Mesothelial cell of epicardium (in vitro differentiated cells): ENCODE results near the gene SAMD3. TPM values are rescaled to one million over a fixed set of nuclear protein-coding genes. Genes with fewer than 3 reads are reported as not detected.
"Not testable (repeated sequence)": the region's sequence is repeated elsewhere in the genome, so short reads cannot be mapped to it uniquely, and the experiment has no call there.

Experiments
- DNase-seq, 2 experiments: peaks; one replicate each; pipeline ENCODE4 v3.0.0; 2021; ENCODE audit warnings: low spot score in 2 of 2; ENCODE audit not compliant: unreplicated experiment in 2 of 2
- H3K27ac Mint-ChIP-seq: 2 replicates; pipeline ENCODE4 v1.8.0; 2021; ENCODE audit warnings: mixed read lengths
- H3K27me3 Mint-ChIP-seq: 2 replicates; pipeline ENCODE4 v1.8.0; 2021; ENCODE audit warnings: low read depth, mixed read lengths
- H3K36me3 Mint-ChIP-seq: 2 replicates; pipeline ENCODE4 v1.8.0; 2021; ENCODE audit warnings: mixed read lengths
- H3K4me1 Mint-ChIP-seq: 2 replicates; pipeline ENCODE4 v1.8.0; 2021; ENCODE audit warnings: mixed read lengths
- H3K4me3 Mint-ChIP-seq: 2 replicates; pipeline ENCODE4 v1.8.0; 2021; ENCODE audit warnings: mild to moderate bottlenecking, moderate library complexity, mixed read lengths
- H3K9me3 Mint-ChIP-seq: 2 replicates; pipeline ENCODE4 v1.8.0; 2021; ENCODE audit warnings: mixed read lengths
- total RNA-seq: library from RNA; stranded (reverse); gene quantifications from 3 replicates; pipeline ENCODE4 v1.2.1, GENCODE V29; 2021
- TF ChIP-seq, protein P1 (sequence below): fragments of 200-600 bp; sonication (generic); IDR thresholded peaks from one replicate; pipeline ENCODE4 v1.5.0; 2021; ENCODE audit warnings: antibody characterized with exemption; ENCODE audit not compliant: unreplicated experiment

The SAMD3 gene
- total RNA-seq, 1 donor from 2014 or later: 0.49 TPM

GRCh38 chr6:130200020-130200419, 22.7 kb downstream of the SAMD3 start:
- peaks cover 1% of the 10 kb centered on the region for H3K36me3 Mint-ChIP-seq
- H3K27me3 Mint-ChIP-seq: no peaks in the 10 kb centered on the region
- H3K27ac Mint-ChIP-seq: no peak overlapping the region
- H3K4me3 Mint-ChIP-seq: no peak overlapping the region
- TF ChIP-seq, protein P1, sequence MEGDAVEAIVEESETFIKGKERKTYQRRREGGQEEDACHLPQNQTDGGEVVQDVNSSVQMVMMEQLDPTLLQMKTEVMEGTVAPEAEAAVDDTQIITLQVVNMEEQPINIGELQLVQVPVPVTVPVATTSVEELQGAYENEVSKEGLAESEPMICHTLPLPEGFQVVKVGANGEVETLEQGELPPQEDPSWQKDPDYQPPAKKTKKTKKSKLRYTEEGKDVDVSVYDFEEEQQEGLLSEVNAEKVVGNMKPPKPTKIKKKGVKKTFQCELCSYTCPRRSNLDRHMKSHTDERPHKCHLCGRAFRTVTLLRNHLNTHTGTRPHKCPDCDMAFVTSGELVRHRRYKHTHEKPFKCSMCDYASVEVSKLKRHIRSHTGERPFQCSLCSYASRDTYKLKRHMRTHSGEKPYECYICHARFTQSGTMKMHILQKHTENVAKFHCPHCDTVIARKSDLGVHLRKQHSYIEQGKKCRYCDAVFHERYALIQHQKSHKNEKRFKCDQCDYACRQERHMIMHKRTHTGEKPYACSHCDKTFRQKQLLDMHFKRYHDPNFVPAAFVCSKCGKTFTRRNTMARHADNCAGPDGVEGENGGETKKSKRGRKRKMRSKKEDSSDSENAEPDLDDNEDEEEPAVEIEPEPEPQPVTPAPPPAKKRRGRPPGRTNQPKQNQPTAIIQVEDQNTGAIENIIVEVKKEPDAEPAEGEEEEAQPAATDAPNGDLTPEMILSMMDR: no peak
- DNase-seq: no peak
- H3K4me1 Mint-ChIP-seq: no peaks in the 10 kb centered on the region
- H3K9me3 Mint-ChIP-seq: peaks cover 6% of the 10 kb centered on the region

GRCh38 chr6:130198483-130199035, 24.2 kb downstream of the SAMD3 start:
- H3K27me3 Mint-ChIP-seq: no peaks in the 10 kb centered on the region
- no peak for DNase-seq
- H3K27ac Mint-ChIP-seq: no peak overlapping the region
- peaks cover 12% of the 10 kb centered on the region for H3K9me3 Mint-ChIP-seq
- H3K4me1 Mint-ChIP-seq: no peaks in the 10 kb centered on the region
- H3K4me3 Mint-ChIP-seq: no peak overlapping the region
- TF ChIP-seq, protein P1: no peak
- H3K36me3 Mint-ChIP-seq: peaks cover 1% of the 10 kb centered on the region

DNA sequence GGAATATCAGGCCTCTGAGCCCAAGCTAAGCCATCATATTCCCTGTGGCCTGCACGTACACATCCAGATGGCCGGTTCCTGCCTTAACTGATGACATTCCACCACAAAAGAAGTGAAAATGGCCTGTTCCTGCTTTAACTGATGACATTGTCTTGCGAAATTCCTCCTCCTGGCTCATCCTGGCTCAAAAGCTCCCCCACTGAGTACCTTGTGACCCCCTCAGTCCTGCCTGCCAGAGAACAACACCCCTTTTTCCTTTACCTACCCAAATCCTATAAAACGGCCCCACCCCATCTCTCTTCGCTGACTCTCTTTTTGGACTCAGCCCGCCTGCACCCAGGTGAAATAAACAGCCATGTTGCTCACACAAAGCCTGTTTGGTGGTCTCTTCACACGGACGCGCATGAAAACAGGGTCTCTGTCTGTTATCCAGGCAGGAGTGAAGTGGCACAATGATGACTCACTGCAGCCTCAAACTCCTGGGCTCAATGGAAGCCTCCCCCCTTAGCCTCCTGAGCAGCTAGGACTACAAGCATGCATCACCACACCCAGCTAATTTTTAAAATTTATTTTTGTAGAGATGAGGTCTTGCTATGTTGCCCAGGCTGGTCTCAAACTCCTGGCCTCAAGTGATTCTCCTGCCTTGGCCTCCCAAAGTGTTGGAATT, 24.8 kb downstream of the SAMD3 start:
- not testable (repeated sequence) for DNase-seq, H3K27ac Mint-ChIP-seq, H3K36me3 Mint-ChIP-seq, H3K4me3 Mint-ChIP-seq, H3K27me3 Mint-ChIP-seq, H3K4me1 Mint-ChIP-seq
- H3K9me3 Mint-ChIP-seq: peaks cover 18% of the 10 kb centered on the region

- H3K27me3 Mint-ChIP-seq, H3K4me1 Mint-ChIP-seq, H3K36me3 Mint-ChIP-seq, H3K4me3 Mint-ChIP-seq, H3K27ac Mint-ChIP-seq, DNase-seq: not testable (repeated sequence)
- H3K9me3 Mint-ChIP-seq: peaks cover 27% of the 10 kb centered on the region
Measured at GRCh38 chr6:130194434-130194833, 28.3 kb downstream of the SAMD3 start.

DNA sequence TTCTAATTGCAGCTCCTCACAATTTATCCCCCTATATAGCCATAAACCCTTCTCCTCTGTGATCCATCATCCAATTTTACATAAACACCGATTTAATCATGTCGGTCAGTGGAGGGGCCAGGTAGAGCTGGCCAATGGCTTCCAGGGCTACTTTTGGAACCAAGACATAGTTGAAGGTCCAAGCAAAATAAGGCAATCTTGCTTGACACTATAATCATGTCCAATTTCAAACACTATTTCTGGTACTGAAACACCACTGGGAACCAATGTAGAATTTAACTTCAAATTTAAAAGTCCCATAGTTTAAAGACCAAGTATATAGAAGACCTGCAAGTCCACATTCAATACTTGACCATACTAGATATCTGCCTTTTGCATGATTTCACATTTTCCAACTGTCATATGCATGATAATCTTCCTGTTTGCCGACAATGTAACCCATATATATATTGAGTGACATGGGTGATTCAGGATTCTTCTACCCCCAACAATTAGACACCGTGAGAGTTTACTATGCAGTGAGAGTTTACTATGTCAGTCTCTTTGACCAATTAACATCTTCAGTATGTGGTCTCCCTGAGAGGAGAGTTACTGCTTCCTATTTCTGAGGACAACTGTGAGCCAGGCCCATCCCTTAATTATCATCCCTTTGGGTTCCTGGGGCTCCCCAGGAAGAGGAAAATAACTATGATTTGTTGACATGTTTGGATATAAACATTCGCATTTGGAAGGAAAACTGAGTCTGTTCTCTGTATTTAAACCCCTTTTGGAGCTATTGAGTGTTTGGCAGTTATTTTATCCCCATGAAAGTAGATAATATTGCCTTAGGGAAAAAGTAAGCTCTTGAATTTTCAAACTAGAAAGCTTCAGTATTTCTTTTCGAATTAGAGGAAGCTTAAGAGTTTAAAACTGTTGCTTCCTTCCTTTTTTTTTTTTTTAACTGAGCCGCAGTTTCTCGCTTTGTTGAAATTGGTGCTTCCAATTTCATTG, 31.8 kb downstream of the SAMD3 start:
- Mint-ChIP-seq H3K27ac (no peak overlapping the region), H3K4me1 (no peaks in the 10 kb centered on the region), H3K27me3 (no peaks in the 10 kb centered on the region), H3K36me3 (no peaks in the 10 kb centered on the region), H3K9me3 (peaks cover 27% of the 10 kb centered on the region), H3K4me3 (no peak overlapping the region)
- no peak for DNase-seq
- TF ChIP-seq, protein P1: no peak

- TF ChIP-seq, protein P1: no peak
- H3K27me3 Mint-ChIP-seq: no peaks in the 10 kb centered on the region
- H3K4me1 Mint-ChIP-seq: no peaks in the 10 kb centered on the region
- H3K36me3 Mint-ChIP-seq: no peaks in the 10 kb centered on the region
- H3K4me3 Mint-ChIP-seq: no peak overlapping the region
- no peak for DNase-seq
- H3K9me3 Mint-ChIP-seq: peaks cover 27% of the 10 kb centered on the region
- H3K27ac Mint-ChIP-seq: peak overlapping the region; percentile 11
Measured at GRCh38 chr6:130189531-130190397, 33.0 kb downstream of the SAMD3 start.
